GM21723 (cell line): ENCODE measurements around the gene TGM2.

Source experiments
- ATAC-seq: cut with Tn5 transposase; IDR thresholded peaks from one replicate; pipeline ENCODE4 v1.9.1; 2021; ENCODE audit warnings: mild to moderate bottlenecking, moderate library complexity; ENCODE audit not compliant: unreplicated experiment

The TGM2 gene

DNA sequence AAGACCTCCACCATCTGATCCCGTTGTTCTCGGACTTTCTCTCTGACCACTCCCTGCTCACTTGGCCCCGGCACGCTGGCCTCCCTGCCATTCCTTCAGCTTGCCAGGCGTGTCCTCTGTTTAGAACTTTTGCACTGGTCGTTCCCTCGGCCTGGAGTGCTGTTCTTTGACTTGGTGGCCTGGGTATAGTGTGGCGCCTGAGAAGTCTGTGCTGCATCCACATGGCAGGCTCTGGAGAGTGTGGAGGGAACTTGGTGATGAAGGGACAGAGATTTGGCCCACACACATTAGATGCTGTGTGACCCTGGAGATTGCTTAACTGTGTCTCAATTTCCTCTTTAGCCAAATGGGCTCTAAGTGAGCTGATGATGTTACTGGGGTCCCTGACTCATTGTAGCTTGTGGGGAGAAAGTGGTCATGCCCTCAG lies 13.0 kb upstream of the TGM2 start:
- ATAC-seq: no peak

- no peak for ATAC-seq
Observed at GRCh38 chr20:38177201-38177600, 12.1 kb upstream of the TGM2 start.

- ATAC-seq: no peak
Observed at GRCh38 chr20:38175304-38176180, 10.5 kb upstream of the TGM2 start.

DNA sequence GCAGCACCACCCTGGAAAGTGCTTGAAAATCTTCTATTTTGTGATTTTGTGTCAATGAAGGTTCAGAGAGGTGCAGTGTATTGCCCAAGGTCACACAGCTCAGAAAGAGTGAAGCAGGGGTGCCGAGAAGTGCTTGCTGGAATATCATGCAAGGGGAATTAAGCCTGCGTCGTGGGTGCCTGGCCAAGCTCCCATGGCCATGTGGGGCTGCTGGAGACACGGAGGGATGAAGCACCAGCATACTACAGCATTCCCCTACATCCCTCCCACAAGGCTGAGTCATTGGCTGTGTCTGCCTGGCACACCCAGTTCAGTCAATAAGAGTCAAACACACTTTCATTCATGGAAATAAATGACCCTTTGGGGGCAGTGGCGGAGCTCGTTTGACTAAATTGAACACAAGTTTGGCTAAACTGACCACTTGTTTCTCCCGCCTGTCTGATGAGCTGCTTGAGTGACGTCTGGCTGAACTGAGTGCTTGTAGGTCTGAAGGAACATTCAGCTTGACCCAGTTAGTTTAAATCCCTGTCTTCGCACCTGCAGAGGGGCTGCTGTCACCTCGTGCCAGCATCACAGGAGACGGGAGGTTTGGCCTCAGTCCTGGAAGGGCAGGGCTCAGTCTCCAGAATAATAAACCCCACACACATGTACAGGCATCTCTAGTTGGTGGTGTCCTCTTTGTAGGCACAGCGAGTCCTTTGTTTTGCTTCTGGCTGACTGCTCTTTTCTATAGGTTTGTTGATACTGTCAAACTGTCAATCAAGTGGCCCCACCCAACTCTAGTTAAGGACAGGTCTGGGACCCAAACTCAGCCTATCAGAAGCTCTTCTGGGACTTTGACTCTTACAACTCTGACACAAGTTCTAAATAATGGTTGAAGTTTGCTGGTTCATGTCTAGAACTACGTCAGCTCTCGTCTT lies 8.4 kb upstream of the TGM2 start:
- ATAC-seq: no peak

DNA sequence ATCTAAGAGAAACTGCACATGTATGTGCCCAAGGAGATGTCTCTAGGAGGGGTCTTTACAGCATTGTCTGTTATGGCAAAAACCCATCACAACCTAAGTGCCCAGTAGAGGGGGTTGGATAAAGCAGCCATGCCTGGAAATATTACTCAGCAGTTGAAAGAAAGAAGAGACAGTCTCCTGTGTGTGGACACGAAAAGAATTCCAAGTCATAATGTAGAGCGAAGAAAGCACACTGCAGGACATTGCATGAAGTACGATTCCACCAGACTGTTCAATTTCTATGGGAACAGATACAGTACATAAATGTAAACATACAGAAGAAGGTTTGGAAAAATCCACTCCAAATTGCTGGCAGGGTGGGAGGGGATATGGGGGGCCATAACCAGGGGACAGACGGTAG lies 7.3 kb upstream of the TGM2 start:
- ATAC-seq: no peak

- ATAC-seq: no peak
Observed at GRCh38 chr20:38171675-38172043, 6.6 kb upstream of the TGM2 start.

- ATAC-seq: no peak
Observed at GRCh38 chr20:38170826-38171674, 6.0 kb upstream of the TGM2 start.

- ATAC-seq: no peak
Observed at GRCh38 chr20:38170219-38170825, 5.3 kb upstream of the TGM2 start.

DNA sequence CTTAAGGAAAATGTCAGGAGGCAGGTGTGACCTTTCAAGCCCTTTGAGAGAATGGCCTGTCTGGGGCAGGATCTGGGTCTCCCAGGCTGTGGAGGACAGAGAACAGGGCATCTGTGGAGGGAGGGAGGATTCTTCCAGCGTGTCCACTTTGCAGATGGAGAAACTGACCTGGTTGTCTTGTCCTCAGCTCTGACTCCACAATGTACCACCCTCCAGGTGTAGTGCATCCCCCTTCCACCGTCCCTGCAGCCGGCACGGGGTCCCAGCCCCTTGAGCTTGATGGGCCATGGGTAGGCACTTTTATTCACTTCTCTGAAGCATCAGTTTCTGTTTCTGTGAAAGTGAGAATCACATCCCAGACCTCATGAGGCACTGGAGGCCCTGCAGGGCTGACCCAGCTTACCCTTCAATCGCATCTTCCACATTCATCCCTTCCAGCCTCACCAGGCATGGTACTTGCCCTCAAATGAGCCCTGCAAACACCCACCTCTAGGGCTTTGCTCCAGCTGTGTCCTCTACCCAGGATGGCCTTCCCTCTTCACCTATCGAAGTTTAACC lies 4.6 kb upstream of the TGM2 start:
- no peak for ATAC-seq

GRCh38 chr20:38168791-38169589 lies 3.9 kb upstream of the TGM2 start:
- ATAC-seq: no peak

DNA sequence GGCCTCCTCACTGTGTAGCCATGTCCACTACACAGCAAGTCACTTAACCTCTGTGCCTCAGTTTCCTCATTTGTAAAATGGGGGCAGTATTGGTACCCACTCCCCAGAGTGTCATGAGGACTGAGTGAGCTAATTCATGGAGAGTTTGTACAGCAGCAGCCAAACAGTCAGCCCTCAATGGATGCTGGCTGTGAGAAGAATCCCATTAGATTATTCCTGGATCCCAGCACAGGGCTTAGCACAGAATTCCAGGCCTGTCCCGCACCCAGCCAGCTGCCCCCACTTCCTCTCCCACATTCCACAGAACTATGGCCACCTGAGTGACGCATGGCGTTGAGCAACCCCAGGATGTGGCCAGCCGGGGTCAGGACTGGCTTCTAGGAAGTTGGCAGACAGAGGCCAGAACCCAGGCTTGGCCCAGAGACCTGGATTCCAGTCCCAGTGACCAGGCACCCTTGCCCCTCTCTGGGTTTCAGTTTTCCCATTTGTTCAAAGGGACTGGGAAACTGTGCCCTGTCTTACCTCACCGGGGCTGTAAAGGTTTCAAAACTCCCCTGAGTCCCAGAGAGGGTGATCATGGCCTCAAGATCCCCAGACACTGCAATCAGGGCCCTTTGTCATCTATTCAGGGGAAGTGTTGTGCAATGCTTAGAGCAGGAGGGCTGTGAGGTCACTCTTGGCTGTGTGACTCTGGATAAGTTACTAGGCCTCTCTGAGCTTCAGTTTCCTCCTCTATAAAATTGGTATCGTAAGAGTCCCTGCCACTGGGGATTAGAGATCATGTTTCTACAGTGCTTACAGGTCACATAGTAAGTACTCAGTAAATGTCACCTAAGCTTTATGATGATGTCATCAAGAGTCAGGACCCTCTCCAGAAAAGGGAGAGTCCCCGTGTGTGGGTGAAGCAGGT lies 3.0 kb upstream of the TGM2 start:
- no peak for ATAC-seq

DNA sequence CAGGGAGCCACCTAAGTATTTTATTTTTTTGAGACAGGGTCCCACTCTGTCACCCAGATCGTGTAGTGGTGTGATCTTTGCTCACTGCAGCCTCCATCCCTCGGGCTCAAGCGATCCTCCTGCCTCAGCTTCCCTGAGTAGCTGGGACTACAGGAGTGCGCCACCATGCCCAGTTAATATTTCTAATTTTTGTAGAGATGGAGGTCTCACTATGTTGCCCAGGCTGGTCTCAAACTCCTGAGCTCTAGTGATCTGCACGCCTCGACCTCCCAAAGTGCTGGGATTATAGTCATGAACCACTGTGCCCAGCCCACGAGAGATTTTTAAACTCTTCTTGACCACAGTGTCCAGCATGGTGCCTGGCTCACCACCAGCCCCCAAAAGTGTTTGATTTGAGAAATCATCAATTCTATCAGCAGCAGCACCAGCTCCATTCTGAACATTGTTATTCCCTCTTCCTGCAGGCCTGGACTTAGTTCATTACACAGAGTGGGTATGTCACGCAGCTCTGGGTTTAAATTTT lies 2.3 kb upstream of the TGM2 start:
- no peak for ATAC-seq

DNA sequence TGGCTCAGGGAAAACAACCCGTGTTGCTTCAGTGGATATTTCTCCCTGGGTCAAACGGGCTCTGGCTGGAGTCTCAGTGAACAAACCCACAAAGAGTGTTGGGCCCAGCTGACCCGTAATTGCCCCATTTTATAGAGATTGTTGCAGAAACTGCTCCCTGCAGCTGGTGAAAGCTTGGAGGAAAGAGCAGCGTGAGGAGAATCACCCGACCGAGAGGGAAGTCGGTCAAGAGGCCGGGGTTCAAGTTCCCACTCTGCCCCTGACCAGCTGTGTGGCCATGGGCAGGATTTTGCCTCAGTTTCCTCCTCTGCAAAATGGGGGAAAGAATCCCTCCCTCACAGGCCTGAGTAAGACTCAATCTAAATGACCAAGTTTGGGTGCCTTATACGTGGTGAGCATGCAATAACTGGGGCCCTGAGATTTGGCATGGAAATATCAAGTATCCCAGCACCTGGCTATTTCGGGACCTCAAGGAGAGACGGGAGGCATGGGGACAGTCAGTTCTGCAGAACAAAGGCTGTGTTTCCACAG lies 1.7 kb upstream of the TGM2 start:
- no peak for ATAC-seq

DNA sequence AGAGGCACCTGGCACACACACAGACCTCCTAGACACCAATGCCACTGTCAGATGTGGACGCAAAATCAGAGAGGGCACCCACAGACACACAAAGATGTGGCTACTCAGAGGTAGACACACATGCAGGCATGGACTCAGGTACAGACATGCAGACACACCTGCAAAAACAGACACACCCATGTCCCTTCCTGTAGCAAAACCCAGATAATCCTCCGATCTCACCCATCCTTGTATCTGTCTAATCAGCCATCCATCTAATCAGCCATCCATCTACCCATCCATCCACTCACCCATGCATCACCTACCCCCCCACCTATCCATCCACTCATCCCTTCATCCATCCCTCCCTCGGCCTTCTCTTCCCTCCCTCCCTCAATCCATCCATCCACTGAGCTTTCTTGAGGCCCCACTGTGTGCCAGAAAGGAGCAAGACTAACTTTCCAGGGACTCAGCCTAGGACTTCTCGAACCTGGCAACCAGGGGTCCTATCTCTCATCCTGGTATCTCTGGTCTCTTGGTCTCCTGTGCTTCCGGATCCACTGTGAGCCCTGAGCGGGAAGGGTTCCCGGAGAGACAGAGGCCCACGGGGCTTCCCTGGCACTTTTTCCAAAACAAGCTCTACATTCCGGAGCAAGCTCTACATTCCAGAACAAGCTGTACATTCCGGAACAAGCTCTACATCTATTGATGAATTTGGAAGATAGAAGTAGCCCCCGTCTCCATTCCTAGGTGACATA lies 1.1 kb upstream of the TGM2 start:
- ATAC-seq: no peak

GRCh38 chr20:38164624-38165088 lies 414 bp downstream of the TGM2 start:
- no peak for ATAC-seq

- ATAC-seq: no peak
Observed at GRCh38 chr20:38164069-38164468, 1.0 kb downstream of the TGM2 start.
